ENCODE results near the gene ABI1. TPM values are rescaled to one million over a fixed set of nuclear protein-coding genes. Genes with fewer than 3 reads are reported as not detected.

The ABI1 gene
- total RNA-seq, 1 donor: 71.4 TPM

DNA sequence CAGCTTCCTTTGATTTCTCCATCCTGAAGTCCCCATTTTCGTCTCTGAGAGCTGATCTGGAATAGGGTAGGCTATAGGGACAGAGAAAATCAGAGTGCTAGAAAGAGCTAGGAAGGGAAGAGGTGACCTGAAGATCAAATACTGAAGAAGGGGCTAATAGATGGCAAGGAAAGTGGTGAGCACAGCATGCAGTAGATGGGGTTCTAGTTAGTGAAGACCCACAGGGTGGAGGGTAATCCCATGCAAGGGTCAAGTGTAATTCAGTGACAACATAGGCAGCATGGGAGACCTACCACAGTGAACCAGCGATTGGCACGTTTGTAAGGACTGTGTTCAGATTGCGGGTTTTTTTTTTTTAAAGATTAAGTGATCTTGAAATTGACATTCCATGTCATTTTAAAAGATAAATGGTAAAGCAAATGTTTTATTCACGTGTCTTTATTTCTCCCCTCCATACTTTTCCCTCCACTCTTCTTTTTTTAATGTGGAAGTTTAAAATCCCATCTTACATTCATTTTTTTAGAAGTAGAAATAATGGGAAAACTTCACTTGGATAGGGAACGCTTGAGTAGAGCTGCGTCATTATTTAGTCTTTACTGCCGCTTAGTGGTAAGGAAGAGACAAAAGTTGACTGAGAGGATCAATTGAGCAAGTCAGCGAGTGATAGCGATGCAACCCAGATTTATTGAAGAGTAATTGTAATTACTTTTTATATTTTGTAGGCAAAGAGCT, 21.0 kb upstream of the ABI1 start:
- no peak overlapping the region for H3K4me3 ChIP-seq (ENCODE audit: low read depth, low read length)

DNA sequence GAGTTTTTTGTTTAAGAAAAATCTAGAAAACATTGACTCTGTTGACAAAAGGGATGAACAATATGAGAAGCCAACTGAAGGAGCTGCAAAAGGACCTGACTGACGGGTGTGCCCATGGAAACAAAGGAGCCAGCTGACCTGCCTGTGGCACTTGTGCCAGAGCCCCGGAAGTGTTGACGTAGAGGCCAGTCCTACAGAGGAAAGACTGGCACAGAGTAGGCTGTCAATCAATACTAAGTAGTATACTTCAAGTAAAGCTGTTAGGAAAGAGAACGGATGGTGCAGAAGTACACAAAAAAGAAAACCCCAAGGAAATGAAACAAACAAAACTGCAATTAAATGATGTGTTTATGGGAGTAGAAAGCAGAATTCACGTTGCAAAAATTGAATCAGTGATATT, 19.0 kb upstream of the ABI1 start:
- TF ChIP-seq, protein P1, sequence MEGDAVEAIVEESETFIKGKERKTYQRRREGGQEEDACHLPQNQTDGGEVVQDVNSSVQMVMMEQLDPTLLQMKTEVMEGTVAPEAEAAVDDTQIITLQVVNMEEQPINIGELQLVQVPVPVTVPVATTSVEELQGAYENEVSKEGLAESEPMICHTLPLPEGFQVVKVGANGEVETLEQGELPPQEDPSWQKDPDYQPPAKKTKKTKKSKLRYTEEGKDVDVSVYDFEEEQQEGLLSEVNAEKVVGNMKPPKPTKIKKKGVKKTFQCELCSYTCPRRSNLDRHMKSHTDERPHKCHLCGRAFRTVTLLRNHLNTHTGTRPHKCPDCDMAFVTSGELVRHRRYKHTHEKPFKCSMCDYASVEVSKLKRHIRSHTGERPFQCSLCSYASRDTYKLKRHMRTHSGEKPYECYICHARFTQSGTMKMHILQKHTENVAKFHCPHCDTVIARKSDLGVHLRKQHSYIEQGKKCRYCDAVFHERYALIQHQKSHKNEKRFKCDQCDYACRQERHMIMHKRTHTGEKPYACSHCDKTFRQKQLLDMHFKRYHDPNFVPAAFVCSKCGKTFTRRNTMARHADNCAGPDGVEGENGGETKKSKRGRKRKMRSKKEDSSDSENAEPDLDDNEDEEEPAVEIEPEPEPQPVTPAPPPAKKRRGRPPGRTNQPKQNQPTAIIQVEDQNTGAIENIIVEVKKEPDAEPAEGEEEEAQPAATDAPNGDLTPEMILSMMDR (IDR thresholded peaks at IDR 0.05; ENCODE audit: insufficient read depth, low read length): no peak
- H3K4me3 ChIP-seq (ENCODE audit: low read depth, low read length): no peak overlapping the region

More for the DNA sequence above, 21.0 kb upstream of the ABI1 start:
- TF ChIP-seq, protein P1 (IDR thresholded peaks at IDR 0.05; ENCODE audit: insufficient read depth, low read length): peak; percentile 85
- DNase-seq (ENCODE audit: low read depth): peak; percentile 85

GRCh38 chr10:26870766-26871165, 10.0 kb upstream of the ABI1 start:
- DNase-seq (ENCODE audit: low read depth): no peak
- H3K4me3 ChIP-seq (ENCODE audit: low read depth, low read length): no peak overlapping the region
- TF ChIP-seq, protein P1 (IDR thresholded peaks at IDR 0.05; ENCODE audit: insufficient read depth, low read length): no peak

More for the DNA sequence above, 19.0 kb upstream of the ABI1 start:
- DNase-seq (ENCODE audit: low read depth): no peak

DNA sequence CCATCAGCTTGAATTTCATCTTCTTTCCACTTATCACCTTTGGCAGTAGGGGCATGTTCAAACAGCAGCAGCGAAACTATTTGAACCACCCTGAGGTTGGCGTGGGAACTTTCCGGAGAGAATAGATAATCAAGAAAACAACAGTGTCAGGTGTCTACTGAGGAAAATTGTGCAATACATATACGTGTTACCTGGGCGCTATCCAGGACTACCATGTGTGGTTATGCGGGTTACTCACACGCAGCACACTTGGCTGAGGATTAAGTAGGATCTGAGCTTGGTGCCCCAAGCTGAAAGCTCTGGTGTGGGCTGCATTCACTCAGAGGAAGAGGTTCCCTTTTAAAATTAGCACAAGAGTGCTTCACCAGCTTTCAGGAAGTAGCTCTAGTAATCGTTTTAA, 8.8 kb upstream of the ABI1 start:
- no peak overlapping the region for H3K4me3 ChIP-seq (ENCODE audit: low read depth, low read length)
- TF ChIP-seq, protein P1 (IDR thresholded peaks at IDR 0.05; ENCODE audit: insufficient read depth, low read length): no peak
- DNase-seq (ENCODE audit: low read depth): peak; percentile 17

GRCh38 chr10:26863351-26864076, 2.8 kb upstream of the ABI1 start:
- no peak for DNase-seq (ENCODE audit: low read depth)
- H3K4me3 ChIP-seq (ENCODE audit: low read depth, low read length): no peak overlapping the region
- TF ChIP-seq, protein P1 (IDR thresholded peaks at IDR 0.05; ENCODE audit: insufficient read depth, low read length): no peak

- TF ChIP-seq, protein P1 (IDR thresholded peaks at IDR 0.05; ENCODE audit: insufficient read depth, low read length): peak; percentile 74
- H3K4me3 ChIP-seq (ENCODE audit: low read depth, low read length): peak overlapping the region; percentile 51
- no peak for DNase-seq (ENCODE audit: low read depth)
Measured at GRCh38 chr10:26861205-26861998, 644 bp upstream of the ABI1 start.

Data from fibroblast of the aortic adventitia (primary cell).